ENCODE measurements around the gene LUC7L2.
"Not testable (repeated sequence)": the region's sequence is repeated elsewhere in the genome, so short reads cannot be mapped to it uniquely, and the experiment has no call there.

Gene LUC7L2

GRCh38 chr7:139328375-139328774 lies 31.3 kb upstream of the LUC7L2 start:
- no peak overlapping the region for H2AFZ ChIP-seq (ENCODE audit: low read depth)
- H3K27me3 ChIP-seq (ENCODE audit: insufficient read depth, low read depth) = no peaks in the 10 kb centered on the region
- no peaks in the 10 kb centered on the region for H3K36me3 ChIP-seq (ENCODE audit: insufficient read depth)
- no peaks in the 10 kb centered on the region for H3K79me2 ChIP-seq (ENCODE audit: insufficient read depth, low read depth)
- peaks cover 4% of the 10 kb centered on the region for H3K4me1 ChIP-seq (ENCODE audit: low read depth, poor library complexity, severe bottlenecking)
- H3K4me2 ChIP-seq = no peak overlapping the region
- TF ChIP-seq CTCF (conservative IDR thresholded peaks at IDR 0.05; ENCODE audit: low read depth, low read length) = no peak
- no peaks in the 10 kb centered on the region for H4K20me1 ChIP-seq (ENCODE audit: insufficient read depth)
- H3K4me3 ChIP-seq (IDR thresholded peaks at IDR 0.05; ENCODE audit: insufficient read depth, low read depth, low read length) = no peak overlapping the region
- no peak overlapping the region for H3K9ac ChIP-seq
- no peak overlapping the region for H3K27ac ChIP-seq

GRCh38 chr7:139329119-139329518 lies 30.6 kb upstream of the LUC7L2 start:
- Histone ChIP-seq H4K20me1 (ENCODE audit: insufficient read depth) (no peaks in the 10 kb centered on the region), H3K79me2 (ENCODE audit: insufficient read depth, low read depth) (no peaks in the 10 kb centered on the region), H3K4me1 (ENCODE audit: low read depth, poor library complexity, severe bottlenecking) (peaks cover 4% of the 10 kb centered on the region), H3K4me2 (no peak overlapping the region), H3K9ac (no peak overlapping the region), H3K27ac (no peak overlapping the region), H2AFZ (ENCODE audit: low read depth) (no peak overlapping the region), H3K36me3 (ENCODE audit: insufficient read depth) (no peaks in the 10 kb centered on the region), H3K27me3 (ENCODE audit: insufficient read depth, low read depth) (no peaks in the 10 kb centered on the region), H3K4me3 (IDR thresholded peaks at IDR 0.05; ENCODE audit: insufficient read depth, low read depth, low read length) (no peak overlapping the region)
- no peak for TF ChIP-seq CTCF (conservative IDR thresholded peaks at IDR 0.05; ENCODE audit: low read depth, low read length)

- Histone ChIP-seq H3K9ac (no peak overlapping the region), H4K20me1 (ENCODE audit: insufficient read depth) (no peaks in the 10 kb centered on the region), H3K4me3 (IDR thresholded peaks at IDR 0.05; ENCODE audit: insufficient read depth, low read depth, low read length) (no peak overlapping the region), H3K4me1 (ENCODE audit: low read depth, poor library complexity, severe bottlenecking) (peaks cover 4% of the 10 kb centered on the region), H2AFZ (ENCODE audit: low read depth) (no peak overlapping the region), H3K36me3 (ENCODE audit: insufficient read depth) (no peaks in the 10 kb centered on the region), H3K27ac (no peak overlapping the region), H3K27me3 (ENCODE audit: insufficient read depth, low read depth) (no peaks in the 10 kb centered on the region), H3K4me2 (no peak overlapping the region), H3K79me2 (ENCODE audit: insufficient read depth, low read depth) (no peaks in the 10 kb centered on the region)
- TF ChIP-seq CTCF (conservative IDR thresholded peaks at IDR 0.05; ENCODE audit: low read depth, low read length) = no peak
These were observed 29.2 kb upstream of the LUC7L2 start for GRCh38 chr7:139330333-139331030.

- H3K79me2 ChIP-seq (ENCODE audit: insufficient read depth, low read depth) = no peaks in the 10 kb centered on the region
- H3K27ac ChIP-seq = no peak overlapping the region
- no peak overlapping the region for H2AFZ ChIP-seq (ENCODE audit: low read depth)
- H3K4me3 ChIP-seq (IDR thresholded peaks at IDR 0.05; ENCODE audit: insufficient read depth, low read depth, low read length) = no peak overlapping the region
- no peaks in the 10 kb centered on the region for H4K20me1 ChIP-seq (ENCODE audit: insufficient read depth)
- peaks cover 4% of the 10 kb centered on the region for H3K4me1 ChIP-seq (ENCODE audit: low read depth, poor library complexity, severe bottlenecking)
- H3K9ac ChIP-seq = no peak overlapping the region
- no peaks in the 10 kb centered on the region for H3K36me3 ChIP-seq (ENCODE audit: insufficient read depth)
- TF ChIP-seq CTCF (conservative IDR thresholded peaks at IDR 0.05; ENCODE audit: low read depth, low read length) = no peak
- H3K27me3 ChIP-seq (ENCODE audit: insufficient read depth, low read depth) = no peaks in the 10 kb centered on the region
- H3K4me2 ChIP-seq = no peak overlapping the region
These were observed 26.9 kb upstream of the LUC7L2 start for GRCh38 chr7:139332697-139333359.

GRCh38 chr7:139333443-139333842 lies 26.3 kb upstream of the LUC7L2 start:
- not testable (repeated sequence) for H4K20me1 ChIP-seq (ENCODE audit: insufficient read depth); H3K27me3 ChIP-seq (ENCODE audit: insufficient read depth, low read depth); H2AFZ ChIP-seq (ENCODE audit: low read depth); H3K79me2 ChIP-seq (ENCODE audit: insufficient read depth, low read depth); H3K9ac ChIP-seq; H3K4me3 ChIP-seq (IDR thresholded peaks at IDR 0.05; ENCODE audit: insufficient read depth, low read depth, low read length); H3K36me3 ChIP-seq (ENCODE audit: insufficient read depth); H3K27ac ChIP-seq; H3K4me2 ChIP-seq; H3K4me1 ChIP-seq (ENCODE audit: low read depth, poor library complexity, severe bottlenecking)

All from KMS-11 (cell line).